K562 treated with DMSO at 1 percent for 4 hours (cell line): ENCODE data around the gene TMEM269. TPM values are rescaled to one million over a fixed set of nuclear protein-coding genes. Genes with fewer than 3 reads are reported as not detected.

ENCODE experiments used
- total RNA-seq: library from RNA; unstranded; fragments of 300-600 nt; gene quantifications from 2 replicates; pipeline ENCODE4 v1.2.3, GENCODE V29; 2022; ENCODE audit not compliant: insufficient read depth

Gene TMEM269
- total RNA-seq: 0.28 and 0.71 TPM in 2 replicates

DNA sequence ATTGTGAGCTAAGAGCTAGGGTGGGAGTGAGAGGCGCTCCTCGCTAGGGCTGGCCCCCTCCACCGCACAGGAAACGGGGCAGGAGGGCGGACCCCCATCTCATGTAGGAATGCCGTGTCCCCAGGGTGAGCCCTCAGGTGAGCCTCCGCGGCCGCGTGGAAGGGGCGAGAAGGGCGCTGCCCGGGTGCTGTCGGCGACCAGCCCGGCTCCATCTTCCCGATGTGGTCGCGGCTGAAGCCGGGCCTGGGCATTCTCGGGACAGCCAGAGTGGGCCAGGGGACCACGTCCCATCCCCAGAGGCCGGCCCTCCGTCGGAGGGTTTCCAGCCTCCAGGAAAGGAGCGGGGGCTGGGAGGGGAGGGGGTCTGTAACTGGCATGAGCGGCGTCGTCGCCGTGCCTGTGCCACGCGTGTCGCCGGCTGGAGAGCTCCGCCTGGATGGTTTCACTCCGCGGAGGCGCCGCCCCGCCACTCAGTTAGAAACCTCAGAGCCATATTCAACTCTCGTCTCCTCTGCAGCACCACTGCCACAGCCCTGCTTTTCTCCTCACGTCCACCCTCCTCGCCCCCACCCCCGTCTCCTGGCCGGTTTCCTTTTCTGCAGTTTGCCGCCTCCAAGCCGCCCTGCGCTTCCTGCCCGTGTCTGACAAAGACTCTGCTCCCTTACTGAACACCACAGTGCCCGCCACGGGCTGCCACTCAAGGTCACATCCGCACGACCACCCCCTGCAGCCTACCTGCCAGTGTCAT, at the start of gene TMEM269:
TMEM269 (plus strand) TSS at position 46 of the 748 bp plus-strand sequence. CDS start 4,903 bp downstream, outside the sequence.

GRCh38 chr1:42739753-42740700, 44.8 kb upstream of the TMEM269 start, which contains the start of gene CLDN19:
Gene CLDN19 (minus strand): TSS chr1:42740236. CDS start chr1:42740063, 173 bp downstream.

GRCh38 chr1:42766741-42767509, 17.9 kb upstream of the TMEM269 start, which contains the start of the genes C1orf50 and P3H1:
Gene C1orf50 (plus strand): TSS chr1:42767249. CDS start chr1:42767312, 63 bp downstream.
Gene P3H1 (minus strand): TSS chr1:42767028. CDS start chr1:42766971, 57 bp downstream.

DNA sequence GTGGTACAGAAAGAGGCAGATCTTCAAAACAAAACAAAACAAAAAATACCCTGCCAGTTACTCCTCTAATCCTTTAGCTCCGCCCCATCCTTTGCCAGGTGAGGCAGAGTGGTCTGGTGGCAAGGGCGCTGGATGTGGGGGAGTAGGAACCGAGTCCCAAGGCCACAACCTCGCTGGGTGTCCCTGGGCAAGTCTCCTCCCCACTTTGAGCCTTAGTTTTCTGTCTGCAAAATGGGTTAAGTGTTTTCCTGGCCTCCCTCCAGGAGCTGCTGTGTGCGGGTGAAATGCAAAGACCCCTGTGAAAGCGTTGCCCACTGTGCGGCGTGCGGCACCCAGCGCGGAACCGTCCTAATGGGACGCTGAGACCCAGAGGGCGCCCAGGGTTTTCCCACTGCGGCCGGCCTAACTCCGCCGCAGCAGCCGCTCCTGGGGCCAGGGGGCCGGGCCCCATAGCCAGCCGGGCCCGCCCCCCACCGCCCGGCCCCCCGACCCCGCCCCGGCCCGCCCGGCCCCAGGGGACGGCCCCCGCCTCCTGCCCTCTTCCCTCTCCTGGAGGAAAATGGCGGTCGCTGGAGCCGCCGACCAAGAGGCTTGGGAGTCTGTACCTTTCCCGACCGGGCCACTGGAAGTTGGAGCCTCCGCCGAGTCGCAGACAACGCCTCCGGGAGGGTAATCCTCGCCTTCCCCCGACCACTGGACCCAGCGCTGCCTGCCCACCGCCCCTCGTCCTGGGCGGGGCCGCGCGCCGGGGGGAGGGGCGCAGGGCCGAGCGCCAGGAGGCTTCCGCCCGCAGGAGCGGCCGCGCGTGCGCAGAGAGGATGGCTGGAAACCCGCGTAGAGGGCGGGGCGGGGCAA, 32.0 kb downstream of the TMEM269 start, which contains the start of the genes ERMAP and SVBP:
ERMAP (plus strand) TSS at position 538 of the 855 bp plus-strand sequence. CDS start 13,327 bp downstream, outside the sequence.
SVBP (minus strand) TSS at position 813 of the 855 bp plus-strand sequence. CDS start 853 bp downstream, outside the sequence.

GRCh38 chr1:42846257-42847110, 61.7 kb downstream of the TMEM269 start, which contains the start of gene ZNF691:
Gene ZNF691 (plus strand): TSS chr1:42846613. CDS start chr1:42849659, 3,046 bp downstream.

Other genes starting within 250 kb of the TMEM269 start
- gene PPIH, start 126.6 kb upstream of the TMEM269 start, total RNA-seq: 120 and 127 TPM in 2 replicates
- gene YBX1, start 102.6 kb upstream of the TMEM269 start, total RNA-seq: 1,076 and 1,117 TPM in 2 replicates
- gene CLDN19, start 44.8 kb upstream of the TMEM269 start, total RNA-seq: not detected in 2 replicates
- gene P3H1, start 18.0 kb upstream of the TMEM269 start, total RNA-seq: 64.5 and 75.8 TPM in 2 replicates
- gene C1orf50, start 17.7 kb upstream of the TMEM269 start, total RNA-seq: 1.7 TPM in 2 replicates
- gene ERMAP, start 32.1 kb downstream of the TMEM269 start, total RNA-seq: 13.2 and 17.8 TPM in 2 replicates
- gene SVBP, start 32.4 kb downstream of the TMEM269 start, total RNA-seq: 25.6 and 34.2 TPM in 2 replicates
- 5.0 and 7.2 TPM in 2 replicates for gene ZNF691, start 61.6 kb downstream of the TMEM269 start, total RNA-seq
- 29.0 and 38.7 TPM in 2 replicates for gene SLC2A1, start 173.9 kb downstream of the TMEM269 start, total RNA-seq